Measurements from ENCODE around the gene DENND10.
"Not testable (repeated sequence)": the region's sequence is repeated elsewhere in the genome, so short reads cannot be mapped to it uniquely, and the experiment has no call there.

DENND10 gene

DNA sequence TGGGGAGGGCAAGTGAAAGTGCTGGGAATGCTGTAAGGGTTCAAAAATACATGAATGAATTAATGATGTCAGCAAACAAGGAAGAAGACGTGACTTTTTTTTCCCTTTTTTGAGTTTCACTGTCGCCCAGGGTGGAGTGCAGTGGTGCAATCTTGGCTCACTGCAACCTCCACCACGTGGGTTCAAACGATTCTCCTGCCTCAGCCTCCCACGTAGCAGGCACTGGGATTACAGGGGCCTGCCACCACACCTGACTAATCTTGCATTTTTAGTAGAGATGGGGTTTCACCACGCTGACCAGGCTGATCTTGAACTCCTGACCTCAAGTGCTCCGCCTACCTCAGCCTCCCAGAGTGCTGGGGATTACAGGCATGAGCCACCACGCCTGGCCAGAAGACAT, 30.0 kb downstream of the DENND10 start:
- no peak for DNase-seq

DNA sequence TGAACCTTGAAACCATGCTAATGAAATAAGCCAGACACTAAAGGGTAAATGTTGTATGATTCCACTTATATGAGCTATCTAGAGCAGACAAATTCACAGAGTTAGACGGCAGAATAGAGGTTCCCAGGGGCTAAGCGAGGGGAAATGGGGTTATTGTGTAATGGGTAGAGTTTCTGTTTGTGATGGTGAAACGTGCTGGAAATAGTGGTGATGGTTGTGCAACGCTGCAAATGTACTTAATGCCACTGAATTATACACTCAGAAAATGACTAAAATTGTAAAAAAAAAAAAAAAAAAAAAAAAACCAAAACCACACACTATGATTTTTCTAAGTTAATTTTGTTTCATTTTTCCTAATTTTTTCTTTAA, 31.6 kb downstream of the DENND10 start:
- no peak for DNase-seq

DNA sequence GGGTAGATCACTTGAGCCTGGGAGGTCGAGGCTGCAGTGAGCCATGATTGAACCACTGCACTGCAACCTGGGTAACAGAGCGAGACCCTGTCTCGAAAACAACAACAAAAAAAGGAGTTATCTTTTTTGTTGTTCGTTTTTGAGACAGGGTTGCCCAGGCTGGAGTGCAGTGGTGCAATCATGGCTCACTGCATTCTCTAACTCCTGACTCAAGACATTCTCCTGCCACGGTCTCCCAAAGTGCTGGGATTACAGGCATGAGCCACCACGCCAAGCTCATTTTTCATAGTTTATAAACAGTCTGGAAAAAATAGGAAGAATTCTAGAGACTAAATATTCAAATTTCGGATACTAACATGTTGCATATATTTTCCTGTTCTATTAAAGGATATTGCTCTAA, 32.2 kb downstream of the DENND10 start:
- DNase-seq, result no peak

DNA sequence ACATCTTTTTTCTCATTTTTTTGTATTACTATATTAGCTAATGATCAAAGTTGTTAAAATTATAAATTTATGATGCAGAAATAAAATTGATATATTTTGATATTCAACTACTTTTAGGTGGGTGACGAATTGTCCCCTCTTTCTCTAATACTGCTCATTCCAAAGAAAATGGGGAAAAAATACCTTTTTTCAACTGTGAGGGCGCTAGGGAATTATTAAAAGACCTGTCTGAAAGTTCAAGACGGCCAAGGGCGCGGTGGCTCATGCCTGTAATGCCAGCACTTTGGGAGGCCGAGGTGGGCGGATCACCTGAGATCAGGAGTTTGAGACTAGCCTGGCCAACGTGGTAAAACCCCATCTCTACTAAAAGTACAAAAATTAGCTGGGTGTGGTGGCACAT, 34.0 kb downstream of the DENND10 start:
- DNase-seq, result not testable (repeated sequence)

DNA sequence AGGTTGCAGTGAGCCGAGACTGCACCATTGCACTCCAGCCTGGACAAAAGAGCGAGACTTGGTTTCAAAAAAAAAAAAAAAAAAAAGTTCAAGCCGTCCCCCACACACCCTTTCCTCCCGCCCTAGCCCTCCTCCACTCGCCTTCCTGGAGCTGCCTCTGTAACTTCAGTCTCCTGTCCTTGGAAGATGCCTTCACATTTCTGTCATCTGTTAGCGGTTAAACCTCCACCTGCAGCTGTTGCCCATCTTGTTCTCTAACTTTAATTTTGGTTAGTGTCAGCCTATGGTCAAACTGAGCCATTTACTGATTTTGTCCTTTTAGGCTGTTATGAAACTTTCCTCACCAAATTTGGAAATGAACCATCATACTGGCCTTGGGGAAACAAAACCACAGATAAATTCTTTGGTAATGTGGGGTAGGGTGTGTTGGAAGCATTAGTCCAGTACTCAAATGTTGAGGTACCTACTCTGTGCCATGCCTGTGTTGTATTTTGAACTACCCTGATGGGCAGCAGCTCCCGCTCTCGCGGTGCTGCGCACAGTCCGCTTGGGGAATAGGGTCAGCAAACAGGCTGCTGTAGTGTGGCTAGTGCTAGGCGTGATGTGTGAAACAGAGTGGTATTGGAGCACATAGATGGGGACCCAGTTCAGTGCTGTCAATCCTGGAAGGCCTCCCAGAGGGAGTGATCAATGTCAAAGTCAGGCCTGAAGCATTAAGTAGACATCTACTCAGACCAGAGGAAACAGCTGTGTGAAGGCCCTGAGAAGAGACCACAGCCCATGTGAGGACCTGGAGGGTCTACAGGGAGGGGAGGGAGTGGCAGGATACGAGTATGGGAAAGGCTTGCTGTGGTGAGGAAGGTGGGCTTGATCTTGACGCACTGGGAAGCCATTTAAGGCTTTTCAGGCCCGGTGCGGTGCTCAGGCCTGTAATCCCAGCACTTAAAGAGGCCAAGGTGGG, 34.7 kb downstream of the DENND10 start:
- no peak for DNase-seq

DNA sequence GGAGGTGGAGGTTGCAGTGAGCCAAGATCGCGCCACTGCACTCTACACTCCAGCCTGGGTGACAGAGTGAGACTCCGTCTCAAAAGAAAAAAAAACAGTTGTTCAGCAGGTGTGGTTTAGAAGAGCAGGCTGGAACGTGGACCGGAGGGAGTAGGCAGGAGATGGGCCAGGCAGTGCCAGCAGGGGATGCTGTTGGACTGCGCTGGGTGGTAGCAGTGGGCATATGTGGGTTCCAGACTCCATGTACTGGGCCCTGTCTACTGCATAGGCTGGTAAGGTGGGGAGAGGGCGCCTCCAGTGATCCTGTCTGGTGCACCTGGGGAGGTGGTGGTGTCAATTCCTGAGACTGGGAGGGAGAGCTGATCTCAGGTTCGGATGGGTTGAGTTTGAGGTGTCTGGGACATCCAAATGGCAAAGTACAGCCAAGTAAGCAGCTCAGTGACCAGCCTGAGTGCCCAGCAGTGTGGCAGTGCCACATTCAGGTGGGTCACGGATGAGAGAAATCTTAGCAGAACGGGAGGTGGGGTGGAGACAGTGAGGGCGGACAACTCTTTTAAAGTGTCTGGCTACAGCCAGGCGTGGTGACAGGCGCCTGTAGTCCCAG, 35.7 kb downstream of the DENND10 start:
- DNase-seq, result peak; percentile 28

DNA sequence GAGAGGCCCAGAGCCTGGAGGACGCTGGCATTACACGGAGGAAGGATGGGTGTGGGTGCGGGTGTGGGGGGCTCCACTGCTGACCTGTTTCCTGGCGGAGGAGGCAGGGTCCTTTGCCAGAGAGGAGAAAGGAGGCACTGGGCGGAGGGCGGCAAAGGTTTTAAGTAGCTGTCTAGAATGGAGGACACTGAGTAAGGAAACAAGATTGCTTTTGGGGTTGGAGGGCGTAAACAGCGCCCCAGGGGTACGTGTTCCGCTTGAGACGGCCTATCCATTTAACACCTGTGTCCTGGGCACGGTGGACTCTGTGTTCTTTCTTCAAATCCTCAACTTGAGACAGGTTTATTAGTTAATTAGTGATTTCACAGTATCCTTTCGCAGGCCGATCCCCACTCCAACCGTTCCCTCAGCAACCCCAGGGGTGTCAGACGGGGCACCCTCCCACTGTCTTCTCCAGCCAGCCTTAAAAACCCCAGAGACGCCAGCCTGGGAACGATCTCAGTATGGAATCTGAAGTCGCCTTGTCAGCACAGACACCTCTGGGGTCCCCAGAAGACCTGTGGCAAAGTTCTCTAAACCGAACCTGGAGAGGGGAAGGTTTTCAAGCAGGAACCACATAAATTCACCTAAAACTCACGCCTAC, 36.8 kb downstream of the DENND10 start:
- no peak for DNase-seq

DNA sequence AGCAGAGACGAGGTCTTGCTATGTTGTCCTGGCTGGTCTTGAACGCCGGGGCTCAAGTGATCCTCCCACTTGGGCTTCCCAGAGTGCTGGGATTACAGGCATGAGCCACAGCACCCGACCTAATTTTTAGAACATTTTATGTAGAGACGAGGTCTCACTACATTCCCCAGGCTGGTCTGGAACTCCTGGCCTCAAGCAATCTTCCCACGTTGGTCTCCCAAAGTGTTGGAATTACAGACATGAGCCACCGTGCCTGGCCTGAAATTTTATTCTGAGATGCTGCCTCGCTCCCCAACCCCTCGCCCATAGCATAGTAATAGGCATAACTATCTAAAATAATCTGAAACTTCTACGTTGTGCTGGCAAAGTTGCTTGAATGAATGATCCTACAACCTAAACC, 39.7 kb downstream of the DENND10 start:
- no peak for DNase-seq

DNA sequence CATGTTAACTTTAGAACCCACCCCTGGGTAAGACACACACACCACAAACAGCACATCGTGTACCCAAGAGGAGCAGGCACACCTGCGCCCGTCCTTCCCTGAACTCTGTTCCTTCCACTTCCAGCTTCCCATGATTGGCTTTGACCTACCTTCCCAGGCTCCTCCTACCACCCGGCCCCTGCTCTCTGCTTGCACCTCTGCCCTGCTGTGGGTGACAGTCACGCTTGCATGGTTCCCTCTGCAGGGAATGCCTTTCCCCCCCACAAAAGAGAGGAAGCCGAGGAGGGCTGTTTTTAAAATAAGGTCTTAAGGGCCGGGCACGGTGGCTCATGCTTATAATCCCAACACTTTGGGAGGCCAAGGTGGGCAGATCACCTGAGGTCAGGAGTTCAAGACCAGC, 45.2 kb downstream of the DENND10 start:
- DNase-seq, result no peak

DNA sequence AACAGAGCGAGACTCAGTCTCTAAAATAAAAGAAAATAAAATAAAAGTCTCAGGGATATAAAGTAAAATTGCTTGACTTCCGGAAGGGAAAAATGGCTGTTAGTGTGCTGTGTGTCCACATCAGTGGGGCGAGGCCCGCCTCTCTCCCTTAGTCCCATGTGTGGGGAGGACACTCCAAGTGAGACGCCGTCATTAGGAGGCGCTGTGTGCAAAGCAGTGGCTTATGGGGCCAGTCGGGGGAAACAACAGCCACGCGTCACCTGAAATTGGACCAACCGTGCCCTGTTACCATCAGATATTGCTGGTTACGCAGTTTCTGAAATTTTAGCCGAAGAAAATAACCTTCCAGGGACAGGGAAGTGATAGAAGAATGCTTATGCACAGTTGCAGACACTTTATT, 45.8 kb downstream of the DENND10 start:
- no peak for DNase-seq

DNA sequence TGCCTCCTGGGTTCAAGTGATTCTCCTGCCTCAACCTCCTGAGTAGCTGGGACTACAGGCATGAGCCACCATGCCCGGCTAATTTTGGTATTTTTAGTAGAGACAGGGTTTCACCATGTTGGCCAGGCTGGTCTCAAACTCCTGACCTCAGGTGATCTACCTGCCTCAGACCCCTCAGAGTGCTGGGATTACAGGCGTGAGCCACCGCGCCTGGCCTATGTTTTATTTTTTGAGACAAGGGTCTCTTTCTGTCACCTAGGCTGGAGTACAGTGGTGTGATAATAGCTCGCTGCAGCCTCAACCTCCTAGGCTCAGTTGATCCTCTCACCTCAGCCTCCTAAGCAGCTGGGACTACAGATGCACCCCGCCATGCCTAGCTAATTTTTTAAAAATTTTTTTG, 47.7 kb downstream of the DENND10 start:
- not testable (repeated sequence) for DNase-seq

DNA sequence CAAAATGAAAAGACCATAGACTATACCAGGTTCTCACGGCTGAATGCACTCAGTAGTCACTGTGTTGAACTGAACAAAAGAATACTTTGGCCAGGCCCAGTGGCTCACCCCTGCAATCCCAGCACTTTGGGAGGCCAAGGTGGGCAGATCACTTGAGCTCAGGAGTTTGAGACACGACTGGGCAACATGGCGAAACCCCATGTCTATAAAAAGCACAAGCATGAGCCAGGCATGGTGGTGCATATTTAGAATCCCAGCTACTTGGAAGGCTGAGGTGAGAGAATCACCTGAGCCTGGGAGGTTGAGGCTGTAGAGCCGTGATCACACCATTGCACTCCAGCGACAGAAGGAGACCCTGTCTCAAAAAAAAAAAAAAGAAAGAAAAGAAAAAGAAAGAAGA, 49.1 kb downstream of the DENND10 start:
- no peak for DNase-seq

DNA sequence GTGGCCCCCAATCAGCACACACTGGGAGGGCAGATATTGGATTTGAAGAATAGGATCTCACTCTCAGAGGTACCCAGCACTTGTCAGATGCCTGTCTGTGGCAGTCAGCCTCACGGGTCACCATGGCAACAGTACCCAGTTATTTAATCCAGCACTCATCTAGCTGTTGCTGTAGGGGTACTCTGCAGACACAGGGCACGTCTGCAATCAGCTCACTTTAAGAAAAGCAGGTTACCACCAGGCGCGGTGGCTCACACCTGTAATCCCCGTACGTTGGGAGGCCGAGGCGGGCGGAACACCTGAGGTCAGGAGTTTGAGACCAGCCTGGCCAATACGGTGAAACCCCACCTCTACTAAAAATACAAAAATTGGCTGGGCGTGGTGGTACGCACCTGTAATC, 49.7 kb downstream of the DENND10 start:
- no peak for DNase-seq

DNA sequence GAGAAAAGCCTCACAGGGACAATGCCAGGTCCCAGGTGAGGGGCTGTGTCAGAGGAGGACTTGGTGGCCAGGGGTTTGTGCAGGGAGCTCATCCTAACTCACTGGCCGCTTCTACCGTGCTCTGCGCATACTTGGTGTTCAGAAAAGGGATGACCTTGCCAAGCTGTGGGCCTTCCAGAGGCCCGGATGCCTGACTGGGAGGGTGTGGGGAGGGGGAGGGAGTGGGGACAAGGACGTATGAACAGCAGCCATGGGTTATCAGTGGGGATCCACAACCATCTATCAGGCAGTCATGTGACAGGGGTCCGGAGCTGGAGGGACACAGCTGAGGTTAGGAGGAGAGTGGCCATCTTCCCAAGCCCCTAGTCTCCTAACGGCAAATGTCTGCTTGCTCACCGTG, 55.4 kb downstream of the DENND10 start:
- no peak for DNase-seq

DNA sequence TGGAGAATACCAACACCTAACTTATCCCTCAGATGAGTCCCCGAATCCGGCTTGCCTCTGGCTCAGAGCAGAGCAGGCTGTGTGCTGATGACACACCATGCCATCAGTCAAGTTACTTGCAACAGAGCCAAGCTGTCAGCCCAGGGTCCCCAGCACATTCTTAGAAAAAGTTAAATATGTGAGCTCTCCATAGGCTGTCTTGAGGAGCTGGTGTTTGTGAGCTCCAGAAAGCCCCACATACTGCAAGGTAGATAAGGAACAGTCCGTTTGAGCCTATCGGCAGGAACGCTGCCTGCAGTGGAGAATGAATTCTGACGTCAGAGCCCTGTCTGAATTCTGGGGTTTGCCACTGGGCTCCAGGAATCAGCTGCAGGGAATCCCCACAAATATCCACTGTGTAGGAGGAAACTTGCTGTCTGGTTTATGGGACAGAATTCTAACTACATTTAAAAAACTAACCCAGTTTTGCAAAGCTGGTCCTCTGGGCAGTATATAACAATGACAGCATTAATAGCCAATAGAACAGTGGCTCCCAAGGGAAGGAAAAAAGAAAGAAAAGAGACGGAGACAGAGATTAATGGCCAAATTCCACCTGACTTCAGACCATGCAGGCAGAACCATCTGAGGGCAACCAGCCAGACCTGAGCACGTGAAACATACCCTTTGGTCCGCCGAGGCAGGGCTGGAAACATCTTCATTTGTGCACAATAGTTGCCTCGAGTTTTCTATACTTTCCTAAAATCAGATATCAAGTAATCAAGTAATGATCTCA, 58.0 kb downstream of the DENND10 start:
- peak; percentile 70 for DNase-seq

DNA sequence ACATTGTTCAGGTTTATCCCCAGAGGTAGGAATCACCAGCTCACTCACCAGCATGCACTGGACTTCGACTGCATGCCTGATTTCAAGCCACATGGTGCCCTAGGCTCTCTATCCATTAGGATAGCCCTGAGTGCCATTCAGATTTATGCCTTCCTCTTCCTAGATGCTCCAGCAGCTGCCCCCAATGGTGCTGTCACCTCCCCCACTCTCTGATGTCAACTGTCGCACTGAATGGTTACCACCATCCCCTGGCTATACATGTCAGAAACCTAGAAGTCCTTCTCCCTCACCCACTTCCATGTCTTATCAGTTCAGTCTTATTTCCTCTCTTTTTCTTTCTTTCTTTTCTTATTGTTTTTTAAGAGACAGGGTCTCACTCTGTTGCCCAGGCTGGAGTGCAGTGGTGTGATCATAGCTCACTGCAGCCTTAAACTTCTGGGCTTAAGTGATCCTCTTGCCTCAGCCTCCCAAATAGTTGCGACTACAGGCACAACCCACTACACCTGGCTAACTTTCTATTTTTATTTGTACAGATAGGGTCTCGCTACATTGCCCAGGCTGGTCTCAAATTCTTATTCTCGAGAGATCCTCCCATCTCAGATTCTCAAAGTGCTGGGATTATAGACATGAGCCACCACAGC, 58.7 kb downstream of the DENND10 start:
- DNase-seq, result no peak

DNA sequence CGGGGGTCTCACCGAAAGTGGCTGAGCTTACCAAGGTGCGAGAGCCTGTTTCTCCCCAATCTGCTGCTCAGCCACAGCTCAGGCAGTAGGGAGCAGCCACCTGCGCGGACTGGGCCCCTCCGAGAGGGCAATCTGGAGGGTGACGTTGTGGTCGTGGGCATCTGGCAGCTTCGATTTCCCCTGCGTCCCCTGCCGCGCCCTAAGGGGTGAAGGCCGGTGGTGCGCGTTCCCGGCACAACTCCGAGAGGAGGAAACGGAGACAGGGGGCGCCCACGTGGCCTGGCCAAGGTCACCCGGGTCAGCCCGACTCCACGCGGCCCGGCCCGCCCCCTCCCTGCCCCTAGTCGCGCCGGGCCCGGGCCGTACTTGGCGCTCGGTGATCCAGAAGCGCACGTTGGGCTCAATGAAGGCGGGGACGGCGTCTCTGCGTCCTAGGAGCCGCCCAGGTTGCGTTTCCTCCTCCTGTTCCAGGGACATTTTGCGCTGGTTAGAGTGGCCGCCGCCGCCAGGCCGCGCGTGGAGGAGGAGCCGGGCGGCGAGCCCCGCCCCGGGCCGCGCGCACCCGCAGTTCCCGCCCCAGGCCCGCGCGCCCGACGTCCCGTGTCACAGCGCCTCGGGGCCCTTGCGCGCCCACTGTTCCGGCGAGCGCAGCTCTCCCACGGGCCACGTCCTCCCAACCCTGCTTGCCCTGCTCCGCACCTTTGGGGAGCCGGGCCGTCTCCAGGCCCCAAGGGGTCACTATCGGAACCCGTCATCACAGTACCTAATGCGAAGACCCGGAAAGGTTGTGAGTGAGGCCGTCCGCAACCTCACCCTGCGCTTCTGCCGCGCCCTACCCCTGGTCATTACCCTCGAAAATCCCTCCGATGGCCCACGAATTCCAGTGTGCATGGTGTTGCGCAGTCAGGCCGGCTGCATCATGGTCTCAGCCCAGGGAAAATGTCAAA, 61.5 kb downstream of the DENND10 start, which contains the start of gene SFXN4:
TSS of gene SFXN4 (minus strand) at position 544 of the 947 bp plus-strand sequence. CDS start at position 477, 67 bp downstream.
- peak; percentile 63 for DNase-seq

DNA sequence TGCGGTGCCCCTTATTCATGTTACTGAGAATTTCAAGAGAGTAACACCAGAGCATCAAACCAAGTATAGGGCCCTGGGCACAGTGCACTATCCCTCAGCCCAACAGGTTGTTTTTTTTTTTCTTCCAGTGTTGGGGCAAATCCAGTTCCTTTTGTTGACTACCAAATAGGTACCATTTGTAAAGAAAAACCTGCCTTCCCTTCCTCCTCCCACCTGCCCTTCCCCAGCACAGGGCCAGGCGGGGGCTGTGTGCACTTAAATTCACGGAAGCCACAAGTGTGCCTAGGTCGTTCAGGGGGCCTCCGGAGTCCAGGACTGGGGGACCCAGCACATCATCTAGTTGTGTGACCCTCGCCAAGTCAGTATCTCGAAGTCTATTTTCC, 62.2 kb downstream of the DENND10 start:
- no peak for DNase-seq

DNA sequence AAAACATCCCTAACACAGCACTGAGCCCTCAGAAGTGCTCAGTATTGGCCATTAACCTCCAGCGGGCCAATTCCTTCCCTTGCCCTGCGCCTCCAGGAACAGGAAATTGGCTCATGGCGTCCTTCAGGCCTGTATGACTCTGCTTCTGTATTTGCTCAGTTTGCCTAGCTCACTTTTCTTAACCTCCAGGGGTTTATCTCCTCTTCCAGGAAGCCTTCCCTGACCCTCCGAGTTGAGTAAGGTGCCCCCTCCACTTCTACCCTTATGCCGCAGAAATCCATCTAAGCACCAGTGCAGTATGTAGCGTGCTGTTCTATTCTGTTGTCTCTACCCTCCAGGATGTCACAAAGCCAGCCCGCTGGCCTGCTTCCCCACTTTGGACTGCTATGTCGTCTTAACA, 62.7 kb downstream of the DENND10 start:
- DNase-seq, result no peak

DNA sequence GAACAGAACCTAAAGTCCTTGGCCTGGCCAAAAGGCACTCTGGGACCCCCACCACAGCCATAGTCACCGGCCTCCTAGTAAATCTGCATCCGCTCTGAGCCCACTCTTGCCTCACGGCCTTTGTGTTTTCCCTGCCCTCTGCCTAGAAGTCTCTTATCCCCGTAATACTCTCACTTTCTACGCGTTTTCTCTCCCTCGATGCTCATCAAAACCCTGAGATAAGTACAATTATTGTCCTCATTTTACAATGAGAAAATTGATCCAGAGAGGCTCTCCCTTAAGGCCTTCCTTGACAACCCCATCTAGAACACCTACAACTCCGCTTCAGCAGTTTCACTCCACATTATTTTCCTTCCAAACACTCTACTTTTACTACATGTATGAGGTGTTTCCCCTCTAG, 63.1 kb downstream of the DENND10 start:
- no peak for DNase-seq

DNA sequence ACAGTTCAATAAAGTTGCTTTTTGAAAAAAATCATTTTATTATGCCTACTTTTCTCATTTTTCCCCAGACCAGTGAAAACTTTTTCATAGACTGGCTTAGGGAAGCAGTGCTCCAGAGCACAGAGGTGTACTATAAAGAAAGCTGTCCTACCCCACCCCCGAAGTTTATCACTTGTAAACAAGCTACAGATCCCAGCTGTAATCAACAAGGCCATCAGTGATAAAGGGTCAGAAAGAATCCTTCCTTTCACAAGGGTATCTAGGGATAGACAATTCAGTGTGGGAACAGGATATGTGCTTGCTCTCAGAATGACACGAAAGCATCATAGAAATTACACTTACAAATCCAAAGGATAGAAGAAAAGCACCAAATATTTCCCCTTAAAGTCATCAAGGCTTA, 70.2 kb downstream of the DENND10 start:
- no peak for DNase-seq
